Esophagus muscularis mucosa (tissue), 4 donors: ENCODE data around the gene NUP160. TPM values are rescaled to one million over a fixed set of nuclear protein-coding genes. Genes with fewer than 3 reads are reported as not detected.
"Not testable (repeated sequence)": the region's sequence is repeated elsewhere in the genome, so short reads cannot be mapped to it uniquely, and the experiment has no call there.

Experiments
- DNase-seq: peaks from one replicate; pipeline ENCODE4 v3.0.0-alpha.2; 2017; ENCODE audit errors: extremely low spot score
- H3K27ac ChIP-seq, 4 donors: fragments of 200-600 bp; sonication (generic); replicated peaks in 1 of 4; 1 replicate in 3 of 4; 2 replicates in 1 of 4; pipeline ENCODE4 v1.5.1; 2016 to 2019; ENCODE audit warnings: mild to moderate bottlenecking in 1 of 4
- H3K27me3 ChIP-seq, 4 donors: fragments of 200-600 bp; sonication (generic); one replicate each; pipeline versions ENCODE4 v1.5.1 to v1.6.0; 2016 to 2019
- H3K36me3 ChIP-seq, 4 donors: fragments of 200-600 bp; sonication (generic); one replicate each; pipeline ENCODE4 v1.5.1; 2016 to 2019
- H3K4me1 ChIP-seq, 4 donors: fragments of 200-600 bp; sonication (generic); one replicate each; pipeline ENCODE4 v1.5.1; 2016 to 2019
- H3K4me3 ChIP-seq, 4 donors: fragments of 200-600 bp; sonication (generic); 1 replicate in 2 of 4; 2 replicates in 2 of 4; pipeline ENCODE4 v1.5.1; 2016 to 2019; ENCODE audit warnings: mild to moderate bottlenecking in 4 of 4, moderate library complexity in 1 of 4
- H3K9me3 ChIP-seq, 4 donors: fragments of 200-600 bp; sonication (generic); 1 replicate in 3 of 4; 2 replicates in 1 of 4; pipeline ENCODE4 v1.5.1; 2016 to 2019
- EP300 ChIP-seq: sonication (generic); formaldehyde crosslinking; IDR thresholded peaks from one replicate; pipeline ENCODE4 v1.6.1; 2017; ENCODE audit warnings: antibody characterized with exemption
- POLR2A ChIP-seq: fragments of 450-650 bp; IDR thresholded peaks from one replicate; pipeline ENCODE4 v1.6.1; 2017; ENCODE audit warnings: antibody characterized with exemption, moderate library complexity, mild to moderate bottlenecking, low read depth
- POLR2AphosphoS5 ChIP-seq, 2 donors: sonication (generic); formaldehyde crosslinking; IDR thresholded peaks; one replicate each; pipeline ENCODE4 v1.6.1; 2017; ENCODE audit warnings: antibody characterized with exemption in 2 of 2
- WGBS: methylation state at CpG from one replicate; pipeline ENCODE4 v1.1.5; 2018; 5-methylcytosine and 5-hydroxymethylcytosine counted together
- intact Hi-C: fragments of 100-400 bp; cut with DNase I; formaldehyde crosslinking; loops from one replicate; pipeline ENCODE4 v1.15.1; 2023
- total RNA-seq, 4 donors: library from RNA; depleted of rRNA; stranded (reverse); fragments of >200 nt; gene quantifications; one replicate each; pipeline versions ENCODE4 v1.1.0 to v1.2.1, GENCODE V29; 2016
- TF ChIP-seq, protein P1 (sequence below), 3 experiments: fragments of 200-600 bp in 2 of 3; fragments of 450-650 bp in 1 of 3; sonication (generic) in 2 of 3; IDR thresholded peaks; one replicate each; pipeline ENCODE4 v1.5.1; 2017 to 2019; ENCODE audit warnings: antibody characterized with exemption in 3 of 3, mild to moderate bottlenecking in 2 of 3, moderate library complexity in 1 of 3

NUP160 gene
- total RNA-seq, 4 donors from 2014 or later = 18.4 to 22.7 (median 19.0) TPM

DNA sequence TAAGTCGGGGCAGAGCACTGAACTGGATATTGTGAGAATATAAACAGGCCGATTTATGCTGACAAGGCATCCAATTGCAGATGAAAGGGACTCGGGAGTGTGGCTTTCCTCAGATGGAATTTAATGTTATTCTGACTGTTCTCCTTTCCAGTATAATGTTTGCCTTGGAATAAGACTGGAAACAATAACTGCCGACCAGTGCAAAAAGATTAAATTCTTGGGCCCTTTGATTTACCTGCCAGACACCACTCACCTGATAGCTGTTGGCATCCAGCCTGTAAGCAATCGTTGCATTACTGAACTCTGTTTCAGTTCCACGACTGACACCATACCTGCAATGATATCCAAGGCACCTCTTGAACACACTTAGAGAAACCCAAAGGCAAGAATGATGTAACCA is 10.9 kb downstream of the NUP160 start:
- Histone ChIP-seq H3K27me3 (no peaks in the 10 kb centered on the region), H3K27ac (no peak overlapping the region), H3K4me3 (no peak overlapping the region), H3K36me3 (peaks cover 75 to 100% (median 98%) of the 10 kb centered on the region in 4 donors), H3K9me3 (no peaks in the 10 kb centered on the region), H3K4me1 (no peaks in the 10 kb centered on the region)
- DNase-seq = no peak
- intact Hi-C loops = no loop called here
- TF ChIP-seq POLR2AphosphoS5 (IDR thresholded peaks at IDR 0.05) (no peak), POLR2A (no peak), EP300 (no peak)
- TF ChIP-seq, protein P1, sequence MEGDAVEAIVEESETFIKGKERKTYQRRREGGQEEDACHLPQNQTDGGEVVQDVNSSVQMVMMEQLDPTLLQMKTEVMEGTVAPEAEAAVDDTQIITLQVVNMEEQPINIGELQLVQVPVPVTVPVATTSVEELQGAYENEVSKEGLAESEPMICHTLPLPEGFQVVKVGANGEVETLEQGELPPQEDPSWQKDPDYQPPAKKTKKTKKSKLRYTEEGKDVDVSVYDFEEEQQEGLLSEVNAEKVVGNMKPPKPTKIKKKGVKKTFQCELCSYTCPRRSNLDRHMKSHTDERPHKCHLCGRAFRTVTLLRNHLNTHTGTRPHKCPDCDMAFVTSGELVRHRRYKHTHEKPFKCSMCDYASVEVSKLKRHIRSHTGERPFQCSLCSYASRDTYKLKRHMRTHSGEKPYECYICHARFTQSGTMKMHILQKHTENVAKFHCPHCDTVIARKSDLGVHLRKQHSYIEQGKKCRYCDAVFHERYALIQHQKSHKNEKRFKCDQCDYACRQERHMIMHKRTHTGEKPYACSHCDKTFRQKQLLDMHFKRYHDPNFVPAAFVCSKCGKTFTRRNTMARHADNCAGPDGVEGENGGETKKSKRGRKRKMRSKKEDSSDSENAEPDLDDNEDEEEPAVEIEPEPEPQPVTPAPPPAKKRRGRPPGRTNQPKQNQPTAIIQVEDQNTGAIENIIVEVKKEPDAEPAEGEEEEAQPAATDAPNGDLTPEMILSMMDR (IDR thresholded peaks at IDR 0.05) = no peak
- 77% methylated on average over 6 of the region's 6 CpGs for WGBS

DNA sequence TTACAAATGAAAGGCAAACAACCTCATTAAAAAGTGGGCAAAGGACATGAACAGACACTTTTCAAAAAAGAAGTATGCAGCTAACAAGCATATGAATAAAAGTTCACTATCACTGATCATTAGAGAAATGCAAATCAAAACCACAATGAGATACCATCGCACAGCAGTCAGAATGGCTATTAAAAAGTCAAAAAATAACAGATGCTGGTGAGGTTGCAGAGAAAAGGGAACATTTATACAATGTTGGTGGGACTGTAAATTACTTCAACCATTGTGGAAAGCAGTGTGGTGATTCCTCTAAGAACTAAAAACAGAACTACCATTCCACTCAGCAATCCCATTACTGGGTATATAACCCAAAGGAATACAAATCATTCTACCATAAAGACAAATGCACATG is 18.1 kb downstream of the NUP160 start:
- H3K27me3 ChIP-seq, H3K27ac ChIP-seq, intact Hi-C loops, DNase-seq, H3K4me1 ChIP-seq, H3K9me3 ChIP-seq, H3K4me3 ChIP-seq: not testable (repeated sequence)
- H3K36me3 ChIP-seq = peaks cover 33 to 92% (median 48%) of the 10 kb centered on the region in 4 donors
- WGBS = 95% methylated on average over 1 of the region's 1 CpG

DNA sequence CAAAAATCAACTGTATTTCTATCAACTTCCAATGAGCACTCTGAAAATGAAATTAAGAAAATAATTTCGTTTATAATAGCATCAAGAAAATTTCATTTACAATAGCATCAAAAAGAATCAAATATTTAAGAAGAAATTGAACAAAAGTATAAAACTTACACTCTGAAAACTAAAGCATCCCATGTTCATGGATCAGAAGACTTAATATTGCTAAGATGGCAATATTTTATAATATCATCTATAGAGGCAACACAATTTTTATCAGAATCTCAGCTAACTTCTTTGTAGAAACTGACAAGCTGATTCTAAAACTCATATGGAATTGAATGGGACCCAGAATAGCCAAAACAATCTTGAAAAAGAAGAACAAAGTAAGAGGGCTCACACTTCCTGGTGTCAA is 19.9 kb downstream of the NUP160 start:
- Histone ChIP-seq H3K27me3 (no peaks in the 10 kb centered on the region), H3K4me1 (no peaks in the 10 kb centered on the region), H3K9me3 (no peaks in the 10 kb centered on the region), H3K4me3 (no peak overlapping the region), H3K27ac (no peak overlapping the region), H3K36me3 (peaks cover 15 to 82% (median 36%) of the 10 kb centered on the region in 4 donors)
- intact Hi-C loops = no loop called here
- DNase-seq = no peak
- TF ChIP-seq POLR2AphosphoS5 (IDR thresholded peaks at IDR 0.05) (no peak), EP300 (no peak), POLR2A (no peak)
- TF ChIP-seq, protein P1 (IDR thresholded peaks at IDR 0.05) = no peak
- WGBS = 90% methylated on average over 1 of the region's 1 CpG

DNA sequence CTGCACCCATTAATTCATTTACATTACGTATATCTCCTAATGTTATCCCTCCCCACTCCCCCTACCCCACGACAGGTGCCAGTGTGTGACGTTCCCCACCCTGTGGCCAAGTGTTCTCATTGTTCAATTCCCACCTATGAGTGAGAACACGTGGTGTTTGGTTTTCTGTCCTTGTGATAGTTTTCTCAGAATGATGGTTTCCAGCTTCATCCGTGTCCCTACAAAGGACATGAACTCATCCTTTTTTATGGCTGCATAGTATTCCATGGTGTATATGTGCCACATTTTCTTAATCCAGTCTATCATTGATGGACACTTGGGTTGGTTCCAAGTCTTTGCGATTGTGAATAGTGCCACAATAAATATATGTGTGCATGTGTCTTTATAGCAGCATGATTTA is 25.5 kb downstream of the NUP160 start:
- H3K4me1 ChIP-seq, intact Hi-C loops, H3K9me3 ChIP-seq, H3K27me3 ChIP-seq, DNase-seq, H3K27ac ChIP-seq, H3K4me3 ChIP-seq: not testable (repeated sequence)
- 95% methylated on average over 6 of the region's 6 CpGs for WGBS
- H3K36me3 ChIP-seq = peaks cover 15 to 87% (median 54%) of the 10 kb centered on the region in 4 donors

DNA sequence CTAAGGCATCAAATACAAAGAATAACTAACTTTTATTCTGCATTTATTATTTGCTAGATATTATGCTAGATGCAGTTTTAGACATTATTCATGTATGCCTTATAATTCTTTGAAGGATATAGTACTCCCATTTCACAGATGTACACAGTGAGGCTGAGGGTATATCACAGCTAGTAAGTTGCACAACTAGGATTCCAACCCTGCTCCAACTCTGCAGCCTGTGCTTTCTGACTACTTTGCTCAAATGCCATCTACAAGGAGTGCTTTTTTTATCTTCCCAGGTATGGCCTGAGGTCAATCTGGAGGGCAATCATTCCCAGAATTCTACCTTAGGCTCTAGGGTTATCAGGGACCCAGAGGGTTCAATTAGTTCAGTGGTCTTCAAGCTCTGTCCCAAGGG is 28.4 kb downstream of the NUP160 start:
- H3K9me3 ChIP-seq = no peaks in the 10 kb centered on the region
- intact Hi-C loops = no loop called here
- no peak overlapping the region for H3K27ac ChIP-seq
- no peaks in the 10 kb centered on the region for H3K27me3 ChIP-seq
- no peak overlapping the region for H3K4me3 ChIP-seq
- no peak for TF ChIP-seq EP300
- TF ChIP-seq, protein P1 (IDR thresholded peaks at IDR 0.05) = no peak
- TF ChIP-seq POLR2AphosphoS5 (IDR thresholded peaks at IDR 0.05) = no peak
- no peak for TF ChIP-seq POLR2A
- no peaks in the 10 kb centered on the region for H3K4me1 ChIP-seq
- DNase-seq = no peak
- H3K36me3 ChIP-seq = peaks cover 35 to 89% (median 73%) of the 10 kb centered on the region in 4 donors

DNA sequence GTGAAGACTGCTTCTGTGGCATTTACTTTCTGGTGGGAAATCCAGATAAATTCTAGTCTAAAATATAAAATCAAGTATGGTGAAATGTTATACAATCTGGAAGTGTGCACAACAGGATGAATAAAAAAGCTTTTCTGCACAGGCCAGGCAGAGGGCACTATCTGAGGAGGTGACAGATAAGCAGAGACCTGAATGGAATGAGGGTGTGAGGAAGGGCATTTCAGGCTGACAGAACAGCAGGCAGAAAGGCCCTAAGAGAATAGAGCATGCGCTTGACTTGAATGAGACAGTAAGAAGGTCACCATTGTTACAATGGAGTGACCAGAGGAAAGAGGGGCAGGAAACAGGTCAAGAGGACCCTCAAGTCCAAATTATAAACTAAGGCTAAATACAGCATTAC is 47.4 kb downstream of the NUP160 start:
- H3K27me3 ChIP-seq = no peaks in the 10 kb centered on the region
- intact Hi-C loops = no loop called here
- no peak for DNase-seq
- peaks cover 47 to 99% (median 89%) of the 10 kb centered on the region in 4 donors for H3K36me3 ChIP-seq
- whole genome bisulfite sequencing = 100% methylated on average over 1 of the region's 1 CpG
- H3K4me1 ChIP-seq = no peaks in the 10 kb centered on the region
- H3K9me3 ChIP-seq = no peaks in the 10 kb centered on the region
- H3K4me3 ChIP-seq = no peak overlapping the region
- H3K27ac ChIP-seq = no peak overlapping the region
- TF ChIP-seq, protein P1 (IDR thresholded peaks at IDR 0.05) = no peak
- TF ChIP-seq POLR2AphosphoS5 (IDR thresholded peaks at IDR 0.05) (no peak), POLR2A (no peak), EP300 (no peak)
